Measurements from ENCODE around the gene PLEKHG4B.

The PLEKHG4B gene

DNA sequence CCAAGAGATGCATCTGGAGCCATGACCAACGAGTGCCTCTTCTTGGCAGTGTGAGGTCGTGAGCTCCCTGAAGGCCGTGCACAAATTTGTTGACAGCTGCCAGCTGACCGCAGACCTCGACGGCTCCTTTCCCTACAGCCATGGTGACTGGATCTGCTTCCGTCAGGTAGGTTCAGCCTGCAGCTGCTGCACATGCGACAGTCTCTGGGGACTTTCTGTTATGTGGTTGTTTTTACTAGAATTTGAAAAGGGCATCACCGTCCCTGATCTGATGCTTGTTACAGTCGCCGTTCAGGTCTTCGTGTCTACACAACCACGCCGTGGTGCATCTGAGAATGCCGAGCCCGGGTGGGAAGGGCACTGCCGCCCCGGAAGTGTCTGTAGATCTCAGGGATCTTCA is 62.9 kb downstream of the PLEKHG4B start:
- H3K27ac ChIP-seq (ENCODE audit: insufficient read depth, low read depth, low read length, poor library complexity, severe bottlenecking), result no peak overlapping the region
- 90 to 91% methylated on average over 18 of the region's 18 CpGs for WGBS, 2 experiments
- no peak overlapping the region for H3K4me3 ChIP-seq (ENCODE audit: insufficient read depth, low read depth, low read length)
- H3K27me3 ChIP-seq (ENCODE audit: control insufficient read depth, insufficient read depth, low read length, poor library complexity, severe bottlenecking), result no peaks in the 10 kb centered on the region
- H3K4me1 ChIP-seq (ENCODE audit: control insufficient read depth, insufficient read depth, low read length), result peaks cover 3% of the 10 kb centered on the region
- peaks cover 54% of the 10 kb centered on the region for H3K36me3 ChIP-seq (ENCODE audit: control insufficient read depth, insufficient read depth, low read length)
- no peaks in the 10 kb centered on the region for H3K9me3 ChIP-seq (ENCODE audit: control insufficient read depth, low read length)

DNA sequence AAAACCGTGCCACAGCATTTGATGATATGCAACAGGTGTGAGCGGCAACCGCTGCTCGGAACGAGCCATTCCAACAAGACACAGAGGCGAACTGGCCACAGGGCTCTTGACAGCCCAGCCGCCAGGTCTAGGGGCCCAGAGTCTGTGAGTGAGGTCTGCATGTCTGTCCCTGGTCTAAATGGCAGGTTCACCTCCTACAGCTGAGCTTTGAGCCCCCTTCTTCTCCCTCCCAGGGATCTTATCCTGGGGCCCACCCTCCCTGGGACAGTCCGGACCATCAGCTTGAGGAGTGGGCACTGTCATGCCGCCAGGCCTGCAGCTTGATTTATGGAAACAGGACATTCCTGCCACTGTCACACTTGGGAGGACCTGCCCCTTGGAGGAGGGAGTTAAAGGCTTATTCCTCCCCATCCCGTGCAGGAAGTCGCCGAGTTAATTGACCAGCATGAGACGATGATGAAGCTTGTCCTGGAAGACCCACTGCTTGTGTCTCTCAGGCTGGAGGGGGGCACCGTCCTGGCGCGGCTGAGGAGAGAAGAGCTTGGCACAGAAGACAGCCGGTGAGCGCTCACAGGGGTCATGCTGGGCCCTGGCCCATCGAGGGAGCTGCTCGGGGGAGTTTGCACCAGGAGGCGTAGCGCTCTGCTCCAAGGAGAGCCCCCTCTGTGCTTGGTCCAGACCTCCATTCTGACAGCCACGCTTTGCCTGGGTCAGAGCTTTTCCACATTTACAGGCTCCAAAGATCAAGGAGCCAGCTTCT is 63.9 kb downstream of the PLEKHG4B start:
- Histone ChIP-seq H3K27ac (ENCODE audit: insufficient read depth, low read depth, low read length, poor library complexity, severe bottlenecking) (no peak overlapping the region), H3K9me3 (ENCODE audit: control insufficient read depth, low read length) (no peaks in the 10 kb centered on the region), H3K27me3 (ENCODE audit: control insufficient read depth, insufficient read depth, low read length, poor library complexity, severe bottlenecking) (no peaks in the 10 kb centered on the region), H3K36me3 (ENCODE audit: control insufficient read depth, insufficient read depth, low read length) (peaks cover 60% of the 10 kb centered on the region), H3K4me1 (ENCODE audit: control insufficient read depth, insufficient read depth, low read length) (peaks cover 3% of the 10 kb centered on the region), H3K4me3 (ENCODE audit: insufficient read depth, low read depth, low read length) (no peak overlapping the region)
- WGBS, 2 experiments, result 82 to 83% methylated on average over 23 of the region's 23 CpGs

DNA sequence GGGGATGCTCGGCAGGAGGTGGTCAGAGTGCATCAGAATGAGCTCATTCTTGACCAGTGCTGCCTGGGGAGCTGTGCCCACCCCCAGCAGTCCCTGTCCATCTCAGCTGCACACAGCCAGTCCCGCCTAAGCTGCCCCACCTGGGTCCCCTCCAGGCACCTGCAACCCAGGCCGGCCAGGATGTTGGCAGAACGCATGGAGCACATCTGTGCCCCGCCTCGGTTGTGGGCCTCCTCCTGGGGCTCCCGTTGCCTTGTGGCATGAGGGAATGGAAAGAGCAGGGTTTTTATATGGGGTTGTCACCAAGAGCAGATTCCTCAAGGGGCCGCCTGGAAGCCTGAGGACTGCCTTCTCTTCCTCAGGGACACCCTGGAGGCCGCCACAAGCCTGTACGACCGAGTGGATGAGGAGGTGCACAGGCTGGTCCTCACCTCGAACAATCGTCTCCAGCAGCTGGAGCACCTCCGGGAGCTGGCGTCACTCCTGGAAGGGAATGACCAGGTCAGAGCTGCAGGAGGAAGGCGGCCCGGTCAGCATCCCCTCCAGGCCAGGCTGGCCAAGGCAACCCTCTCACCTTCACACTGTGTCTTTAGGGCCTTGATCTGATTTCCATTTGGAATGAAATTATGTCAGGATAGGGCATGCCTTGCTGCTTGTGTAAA is 64.6 kb downstream of the PLEKHG4B start:
- Histone ChIP-seq H3K27me3 (ENCODE audit: control insufficient read depth, insufficient read depth, low read length, poor library complexity, severe bottlenecking) (no peaks in the 10 kb centered on the region), H3K4me3 (ENCODE audit: insufficient read depth, low read depth, low read length) (no peak overlapping the region), H3K36me3 (ENCODE audit: control insufficient read depth, insufficient read depth, low read length) (peaks cover 60% of the 10 kb centered on the region), H3K9me3 (ENCODE audit: control insufficient read depth, low read length) (no peaks in the 10 kb centered on the region), H3K27ac (ENCODE audit: insufficient read depth, low read depth, low read length, poor library complexity, severe bottlenecking) (no peak overlapping the region), H3K4me1 (ENCODE audit: control insufficient read depth, insufficient read depth, low read length) (peaks cover 3% of the 10 kb centered on the region)
- WGBS, 2 experiments, result 94% methylated on average over 17 of the region's 17 CpGs

DNA sequence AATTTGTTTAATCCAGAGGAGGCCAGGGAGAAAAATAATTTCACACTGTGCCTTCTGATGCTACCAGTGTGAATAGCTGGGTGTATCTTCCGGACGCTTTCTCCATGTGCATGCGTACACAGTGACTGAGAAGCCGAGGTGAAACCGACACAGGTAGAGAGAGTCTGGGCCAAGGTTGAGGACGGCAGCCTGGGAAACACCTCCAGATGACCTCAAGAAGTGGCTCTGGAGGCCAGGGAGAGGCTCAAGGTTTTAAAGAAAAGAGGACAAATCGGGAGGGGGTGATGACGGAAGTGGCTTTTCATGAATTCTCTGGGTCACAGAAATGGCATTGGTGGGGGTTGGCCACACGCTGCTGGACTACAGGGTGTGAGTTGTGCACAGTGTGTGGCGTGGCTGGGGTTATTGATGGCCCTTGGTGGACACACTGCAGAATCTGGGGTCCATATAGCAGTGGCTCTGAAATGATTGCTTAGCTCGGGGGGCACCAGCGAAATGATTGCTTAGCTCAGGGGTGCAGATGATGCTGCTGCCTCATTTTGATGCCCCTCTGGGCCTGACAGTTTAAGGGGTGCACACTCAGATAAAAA is 65.3 kb downstream of the PLEKHG4B start:
- no peak overlapping the region for H3K4me3 ChIP-seq (ENCODE audit: insufficient read depth, low read depth, low read length)
- peaks cover 3% of the 10 kb centered on the region for H3K4me1 ChIP-seq (ENCODE audit: control insufficient read depth, insufficient read depth, low read length)
- WGBS, 2 experiments, result 96 to 97% methylated on average over 12 of the region's 12 CpGs
- H3K27me3 ChIP-seq (ENCODE audit: control insufficient read depth, insufficient read depth, low read length, poor library complexity, severe bottlenecking), result no peaks in the 10 kb centered on the region
- no peak overlapping the region for H3K27ac ChIP-seq (ENCODE audit: insufficient read depth, low read depth, low read length, poor library complexity, severe bottlenecking)
- no peaks in the 10 kb centered on the region for H3K9me3 ChIP-seq (ENCODE audit: control insufficient read depth, low read length)
- peaks cover 66% of the 10 kb centered on the region for H3K36me3 ChIP-seq (ENCODE audit: control insufficient read depth, insufficient read depth, low read length)

DNA sequence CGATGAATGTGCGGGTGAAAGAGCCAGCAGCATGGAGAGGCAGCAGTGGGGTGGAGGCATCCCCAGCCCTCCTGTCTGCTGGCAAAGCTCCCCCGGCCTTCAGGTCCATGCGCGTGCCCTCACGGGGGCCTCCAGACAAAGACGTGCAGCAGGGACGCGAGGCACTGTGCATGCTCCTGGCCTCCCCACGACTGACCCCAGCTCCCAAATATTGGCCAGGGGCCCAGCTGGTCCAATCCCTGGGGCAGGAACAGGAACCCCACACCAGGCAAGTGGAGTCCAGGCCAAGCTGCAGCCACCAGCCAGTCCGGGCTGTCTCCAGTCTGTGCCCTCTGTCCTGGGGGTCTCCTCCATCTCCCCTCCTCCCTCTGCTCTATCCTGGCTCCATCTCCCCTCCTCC is 65.8 kb downstream of the PLEKHG4B start:
- Histone ChIP-seq H3K36me3 (ENCODE audit: control insufficient read depth, insufficient read depth, low read length) (peaks cover 62% of the 10 kb centered on the region), H3K4me3 (ENCODE audit: insufficient read depth, low read depth, low read length) (no peak overlapping the region), H3K27me3 (ENCODE audit: control insufficient read depth, insufficient read depth, low read length, poor library complexity, severe bottlenecking) (no peaks in the 10 kb centered on the region), H3K9me3 (ENCODE audit: control insufficient read depth, low read length) (no peaks in the 10 kb centered on the region), H3K27ac (ENCODE audit: insufficient read depth, low read depth, low read length, poor library complexity, severe bottlenecking) (no peak overlapping the region), H3K4me1 (ENCODE audit: control insufficient read depth, insufficient read depth, low read length) (peaks cover 3% of the 10 kb centered on the region)
- 95 to 96% methylated on average over 11 of the region's 11 CpGs for WGBS, 2 experiments

DNA sequence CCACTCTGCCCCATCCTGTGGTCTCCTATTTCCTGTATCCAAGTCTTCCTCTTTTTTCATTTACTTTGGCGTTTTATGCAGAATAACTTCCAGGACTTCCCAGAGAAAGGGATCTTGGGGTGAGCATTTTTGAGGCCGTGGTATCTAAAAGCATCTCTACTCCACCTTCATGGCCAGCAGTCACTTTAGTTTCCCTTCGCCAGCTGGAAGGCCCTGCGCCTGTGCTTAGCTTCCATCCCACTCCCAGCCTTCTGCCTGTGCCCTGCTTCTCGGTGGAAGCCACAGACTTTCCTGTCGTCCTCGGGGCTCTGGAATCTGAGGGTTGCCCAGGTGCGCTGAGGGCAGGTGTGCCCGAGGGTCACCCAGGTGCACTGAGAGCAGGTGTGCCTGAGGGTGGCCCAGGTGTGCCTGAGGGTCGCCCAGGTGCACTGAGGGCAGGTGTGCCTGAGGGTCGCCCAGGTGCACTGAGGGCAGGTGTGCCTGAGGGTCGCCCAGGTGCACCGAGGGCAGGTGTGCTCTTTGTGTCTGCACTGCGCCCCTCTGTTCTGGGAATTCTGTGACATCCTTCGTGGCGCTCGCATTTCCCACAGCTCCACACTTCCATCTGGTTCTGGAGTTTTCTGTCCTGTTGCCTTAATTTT is 67.0 kb downstream of the PLEKHG4B start:
- Histone ChIP-seq H3K27me3 (ENCODE audit: control insufficient read depth, insufficient read depth, low read length, poor library complexity, severe bottlenecking) (no peaks in the 10 kb centered on the region), H3K4me3 (ENCODE audit: insufficient read depth, low read depth, low read length) (no peak overlapping the region), H3K9me3 (ENCODE audit: control insufficient read depth, low read length) (no peaks in the 10 kb centered on the region), H3K27ac (ENCODE audit: insufficient read depth, low read depth, low read length, poor library complexity, severe bottlenecking) (no peak overlapping the region), H3K36me3 (ENCODE audit: control insufficient read depth, insufficient read depth, low read length) (peaks cover 65% of the 10 kb centered on the region), H3K4me1 (ENCODE audit: control insufficient read depth, insufficient read depth, low read length) (peaks cover 3% of the 10 kb centered on the region)
- WGBS, 2 experiments, result 95 to 96% methylated on average over 17 of the region's 17 CpGs

DNA sequence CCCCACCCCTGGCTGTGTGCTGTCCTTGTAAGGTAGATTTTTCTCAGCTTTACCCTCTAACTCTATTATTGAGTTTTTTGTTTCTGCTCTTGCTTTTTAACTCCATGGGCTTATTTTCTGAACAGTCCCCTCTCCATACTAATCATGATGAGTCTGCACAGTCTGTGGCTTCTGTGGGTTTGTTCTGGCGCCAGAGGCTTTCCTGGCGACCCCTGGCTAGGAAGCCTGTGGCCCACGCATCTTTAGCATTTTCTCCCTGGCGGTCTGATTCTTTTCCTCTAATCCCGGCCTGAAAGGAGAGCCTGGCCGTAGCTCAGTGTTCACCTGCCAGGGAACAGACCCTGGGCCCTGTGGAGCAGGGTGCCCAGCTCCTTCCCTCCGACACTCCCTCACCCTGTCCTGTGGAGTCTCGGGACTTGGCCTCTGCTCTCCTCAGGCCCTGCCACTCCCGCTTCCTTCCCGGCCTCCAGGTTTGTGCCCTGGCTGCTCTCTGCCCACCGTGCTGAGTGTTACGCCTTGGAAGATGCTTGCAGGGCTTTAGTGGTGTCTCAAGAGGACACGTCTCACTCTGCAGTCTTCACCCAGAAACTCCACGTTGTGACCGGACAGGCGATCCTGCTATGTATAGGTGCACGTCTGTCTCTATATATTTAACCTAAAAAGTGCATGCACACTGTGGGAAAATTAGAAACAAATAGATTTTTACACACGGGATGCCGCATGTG is 67.6 kb downstream of the PLEKHG4B start:
- Histone ChIP-seq H3K27me3 (ENCODE audit: control insufficient read depth, insufficient read depth, low read length, poor library complexity, severe bottlenecking) (no peaks in the 10 kb centered on the region), H3K9me3 (ENCODE audit: control insufficient read depth, low read length) (no peaks in the 10 kb centered on the region), H3K36me3 (ENCODE audit: control insufficient read depth, insufficient read depth, low read length) (peaks cover 64% of the 10 kb centered on the region), H3K4me3 (ENCODE audit: insufficient read depth, low read depth, low read length) (no peak overlapping the region), H3K27ac (ENCODE audit: insufficient read depth, low read depth, low read length, poor library complexity, severe bottlenecking) (no peak overlapping the region), H3K4me1 (ENCODE audit: control insufficient read depth, insufficient read depth, low read length) (no peaks in the 10 kb centered on the region)
- WGBS, 2 experiments, result 93% methylated on average over 19 of the region's 19 CpGs

DNA sequence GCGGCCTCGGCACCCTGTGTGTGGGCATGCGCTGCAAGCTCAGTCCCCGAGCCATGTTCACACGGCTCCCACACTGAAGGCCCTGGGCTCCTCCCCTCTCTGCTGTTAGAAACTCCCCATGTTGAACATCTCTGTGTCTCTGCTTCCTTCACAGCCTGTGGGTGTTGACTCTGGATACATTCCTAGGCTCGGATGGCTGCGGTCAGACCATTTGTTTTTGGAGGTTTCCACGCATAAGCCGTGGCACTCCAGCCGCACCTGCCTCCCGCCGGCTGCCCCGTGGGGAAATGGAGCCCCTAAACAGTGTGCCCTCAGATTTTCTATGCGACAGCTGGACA is 68.2 kb downstream of the PLEKHG4B start:
- Histone ChIP-seq H3K36me3 (ENCODE audit: control insufficient read depth, insufficient read depth, low read length) (peaks cover 59% of the 10 kb centered on the region), H3K4me3 (ENCODE audit: insufficient read depth, low read depth, low read length) (no peak overlapping the region), H3K9me3 (ENCODE audit: control insufficient read depth, low read length) (no peaks in the 10 kb centered on the region), H3K27me3 (ENCODE audit: control insufficient read depth, insufficient read depth, low read length, poor library complexity, severe bottlenecking) (no peaks in the 10 kb centered on the region), H3K4me1 (ENCODE audit: control insufficient read depth, insufficient read depth, low read length) (no peaks in the 10 kb centered on the region), H3K27ac (ENCODE audit: insufficient read depth, low read depth, low read length, poor library complexity, severe bottlenecking) (no peak overlapping the region)
- WGBS, 2 experiments, result 92 to 93% methylated on average over 14 of the region's 14 CpGs

DNA sequence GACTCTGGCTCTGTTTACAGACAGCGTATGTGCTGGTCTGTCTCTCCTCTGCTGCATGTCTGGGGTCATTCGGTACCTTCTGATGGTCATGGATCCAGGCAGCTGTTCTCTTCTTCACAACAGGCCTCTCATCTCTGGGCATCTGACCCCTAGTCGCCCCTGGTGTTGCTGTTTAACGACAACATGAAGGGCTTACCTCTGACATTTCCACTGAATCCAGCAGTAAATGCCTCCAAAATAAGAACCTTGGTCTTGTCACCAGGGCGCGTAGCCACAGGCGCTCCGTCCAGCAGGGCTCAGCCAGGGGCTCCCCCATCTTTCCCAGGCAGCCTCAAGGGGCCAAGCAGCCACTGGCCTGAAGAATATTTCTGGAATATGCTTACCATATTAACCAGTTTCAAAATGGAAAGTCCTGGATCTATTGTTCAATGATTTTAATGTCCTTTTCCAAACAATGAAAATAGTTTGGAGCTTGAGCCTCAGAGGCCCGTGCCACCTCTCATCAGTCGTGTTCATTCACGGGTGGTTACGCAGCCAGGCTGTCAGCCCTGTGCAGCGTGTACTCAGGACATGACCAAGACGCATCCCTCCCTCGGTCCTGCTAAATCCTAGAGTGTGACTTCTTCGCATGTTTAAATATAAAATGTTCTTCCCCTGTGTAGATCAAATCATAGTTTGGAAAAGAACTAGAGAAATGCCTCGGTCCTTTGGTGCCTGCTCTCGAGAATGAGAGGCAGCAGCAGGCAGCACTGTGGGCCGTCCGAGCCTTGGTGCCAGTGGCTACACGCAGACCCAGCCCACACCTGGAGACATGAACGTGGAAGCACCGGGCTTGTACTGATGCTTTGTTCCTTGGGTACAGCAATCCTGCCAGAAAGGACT is 69.2 kb downstream of the PLEKHG4B start:
- no peaks in the 10 kb centered on the region for H3K9me3 ChIP-seq (ENCODE audit: control insufficient read depth, low read length)
- H3K27ac ChIP-seq (ENCODE audit: insufficient read depth, low read depth, low read length, poor library complexity, severe bottlenecking), result no peak overlapping the region
- H3K4me1 ChIP-seq (ENCODE audit: control insufficient read depth, insufficient read depth, low read length), result no peaks in the 10 kb centered on the region
- no peaks in the 10 kb centered on the region for H3K27me3 ChIP-seq (ENCODE audit: control insufficient read depth, insufficient read depth, low read length, poor library complexity, severe bottlenecking)
- peaks cover 52% of the 10 kb centered on the region for H3K36me3 ChIP-seq (ENCODE audit: control insufficient read depth, insufficient read depth, low read length)
- H3K4me3 ChIP-seq (ENCODE audit: insufficient read depth, low read depth, low read length), result no peak overlapping the region
- 95 to 96% methylated on average over 23 of the region's 23 CpGs for WGBS, 2 experiments

Measured in ectodermal cell (in vitro differentiated cells).